Activated T-helper 17 cell treated with anti-CD3 and anti-CD28 coated beads, Interleukin-2, amount 50 U/mL, for 72 hours (primary cell): Measurements from ENCODE around the gene SELPLG. TPM values are rescaled to one million over a fixed set of nuclear protein-coding genes. Genes with fewer than 3 reads are reported as not detected.
"Not testable (repeated sequence)": the region's sequence is repeated elsewhere in the genome, so short reads cannot be mapped to it uniquely, and the experiment has no call there.

Source experiments
- ATAC-seq: fragments of 150-1000 bp; cut with Tn5 transposase; replicated peaks from 2 replicates; pipeline ENCODE4 v1.10.0; 2021; ENCODE audit warnings: mild to moderate bottlenecking, moderate library complexity
- H3K27ac Mint-ChIP-seq: one replicate; pipeline ENCODE4 v1.8.0; 2022; ENCODE audit warnings: mixed read lengths
- H3K27me3 Mint-ChIP-seq: one replicate; pipeline ENCODE4 v1.8.0; 2022; ENCODE audit warnings: mixed read lengths
- H3K36me3 Mint-ChIP-seq: one replicate; pipeline ENCODE4 v1.8.0; 2022; ENCODE audit warnings: low read depth, mild to moderate bottlenecking, mixed read lengths
- H3K4me1 Mint-ChIP-seq: one replicate; pipeline ENCODE4 v1.8.0; 2022; ENCODE audit warnings: mixed read lengths
- H3K4me3 Mint-ChIP-seq: one replicate; pipeline ENCODE4 v1.8.0; 2022; ENCODE audit warnings: mild to moderate bottlenecking, mixed read lengths
- H3K9me3 Mint-ChIP-seq: one replicate; pipeline ENCODE4 v1.8.0; 2022; ENCODE audit warnings: mixed read lengths
- total RNA-seq, 2 donors: library from RNA; stranded (reverse); gene quantifications; one replicate each; pipeline ENCODE4 v1.2.3, GENCODE V29; 2022

The SELPLG gene
- total RNA-seq, 2 donors from 2014 or later, result 79.7 to 89.1 TPM

DNA sequence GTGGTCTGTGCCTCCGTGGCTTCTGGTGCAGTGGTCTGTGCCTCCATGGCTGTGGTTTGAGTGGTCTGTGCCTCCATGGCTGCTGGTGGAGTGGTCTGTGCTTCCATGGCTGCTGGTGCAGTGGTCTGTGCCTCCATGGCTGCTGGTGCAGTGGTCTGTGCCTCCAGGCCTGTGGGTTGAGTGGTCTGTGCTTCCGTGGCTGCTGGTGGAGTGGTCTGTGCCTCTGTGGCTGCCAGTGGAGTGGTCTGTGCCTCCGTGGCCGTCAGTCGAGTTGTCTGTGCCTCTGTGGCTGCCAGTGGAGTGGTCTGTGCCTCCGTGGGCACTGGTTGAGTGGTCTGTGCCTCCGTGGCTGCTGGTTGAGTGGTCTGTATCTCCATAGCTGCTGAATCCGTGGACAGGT, 10.1 kb downstream of the SELPLG start:
- Mint-ChIP-seq H3K4me1 (peaks cover 27% of the 10 kb centered on the region), H3K27ac (peak overlapping the region; percentile 31), H3K27me3 (no peaks in the 10 kb centered on the region), H3K9me3 (no peaks in the 10 kb centered on the region), H3K36me3 (peaks cover 86% of the 10 kb centered on the region), H3K4me3 (no peak overlapping the region)
- ATAC-seq, result no peak

DNA sequence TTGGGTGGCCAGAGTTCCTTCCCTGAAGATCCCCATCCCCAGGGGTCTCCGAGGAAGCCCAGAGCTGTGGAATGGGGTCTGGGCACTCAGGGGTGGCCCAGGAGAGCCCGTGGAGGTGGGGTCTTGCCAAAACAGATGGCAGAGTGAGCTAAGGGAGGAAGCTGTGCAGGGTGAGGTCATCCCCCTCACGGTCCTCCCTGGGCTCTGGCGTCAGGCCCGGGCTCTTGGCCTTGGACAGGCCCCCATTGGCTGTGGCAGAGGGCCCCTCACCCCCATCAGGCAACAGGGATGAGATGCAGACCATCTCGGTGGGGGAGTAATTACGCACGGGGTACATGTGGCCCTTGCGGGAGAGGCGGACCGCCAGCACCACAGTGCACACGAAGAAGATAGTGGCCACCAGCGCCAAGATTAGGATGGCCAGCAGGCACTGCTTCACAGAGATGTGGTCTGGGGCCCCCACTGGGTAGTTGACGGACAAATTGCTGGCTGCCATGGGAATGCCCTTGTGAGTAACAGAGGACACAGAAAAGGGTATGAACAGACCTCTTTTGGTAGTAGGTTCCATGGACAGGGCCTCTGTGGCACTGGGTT, 10.7 kb downstream of the SELPLG start:
- Mint-ChIP-seq H3K4me1 (peaks cover 32% of the 10 kb centered on the region), H3K27ac (peak overlapping the region; percentile 91), H3K36me3 (peaks cover 80% of the 10 kb centered on the region), H3K9me3 (no peaks in the 10 kb centered on the region), H3K27me3 (no peaks in the 10 kb centered on the region), H3K4me3 (peak overlapping the region; percentile 27)
- no peak for ATAC-seq

DNA sequence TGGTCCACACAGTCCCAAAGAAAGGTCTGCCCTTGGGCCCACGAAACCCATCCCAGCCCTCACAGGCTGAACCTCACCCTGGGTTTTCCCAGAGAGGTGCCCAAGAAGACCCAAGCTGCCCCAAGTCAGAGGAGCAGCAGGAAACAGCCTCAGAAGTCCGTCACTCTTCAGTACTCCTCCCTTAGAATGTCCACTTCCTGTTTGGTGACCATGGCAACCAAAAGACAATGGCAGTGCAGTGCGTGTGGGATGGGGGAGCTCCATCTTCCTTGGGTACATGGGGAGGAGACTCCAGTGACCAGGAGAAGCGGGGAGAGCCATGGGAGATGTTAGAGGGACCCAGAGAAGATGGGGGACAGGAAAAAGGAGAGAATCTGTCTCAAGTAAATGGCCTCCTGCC, 11.3 kb downstream of the SELPLG start:
- Mint-ChIP-seq H3K27ac (peak overlapping the region; percentile 91), H3K9me3 (no peaks in the 10 kb centered on the region), H3K36me3 (peaks cover 79% of the 10 kb centered on the region), H3K27me3 (no peaks in the 10 kb centered on the region), H3K4me1 (peaks cover 35% of the 10 kb centered on the region), H3K4me3 (peak overlapping the region; percentile 27)
- ATAC-seq, result peak; percentile 32

DNA sequence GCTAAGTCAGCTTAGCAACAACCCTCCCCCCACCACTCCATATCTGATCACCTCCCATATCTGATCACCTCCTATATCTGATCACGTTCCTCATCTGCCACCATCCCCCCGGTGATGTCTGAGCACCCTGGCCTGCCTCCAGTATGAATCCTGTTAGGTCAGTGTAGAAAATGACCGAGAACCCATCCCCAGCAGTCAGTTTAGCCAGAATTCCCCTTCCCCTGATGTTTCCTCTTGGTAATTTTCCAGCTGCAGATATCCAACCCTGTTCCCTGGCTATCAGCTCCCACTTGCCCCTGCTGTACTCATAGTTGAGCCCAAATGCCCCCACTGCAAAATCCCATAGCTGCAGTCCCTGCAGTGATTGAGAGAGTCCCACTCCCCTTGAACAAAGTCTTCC, 12.5 kb downstream of the SELPLG start:
- H3K27me3 Mint-ChIP-seq, result no peaks in the 10 kb centered on the region

DNA sequence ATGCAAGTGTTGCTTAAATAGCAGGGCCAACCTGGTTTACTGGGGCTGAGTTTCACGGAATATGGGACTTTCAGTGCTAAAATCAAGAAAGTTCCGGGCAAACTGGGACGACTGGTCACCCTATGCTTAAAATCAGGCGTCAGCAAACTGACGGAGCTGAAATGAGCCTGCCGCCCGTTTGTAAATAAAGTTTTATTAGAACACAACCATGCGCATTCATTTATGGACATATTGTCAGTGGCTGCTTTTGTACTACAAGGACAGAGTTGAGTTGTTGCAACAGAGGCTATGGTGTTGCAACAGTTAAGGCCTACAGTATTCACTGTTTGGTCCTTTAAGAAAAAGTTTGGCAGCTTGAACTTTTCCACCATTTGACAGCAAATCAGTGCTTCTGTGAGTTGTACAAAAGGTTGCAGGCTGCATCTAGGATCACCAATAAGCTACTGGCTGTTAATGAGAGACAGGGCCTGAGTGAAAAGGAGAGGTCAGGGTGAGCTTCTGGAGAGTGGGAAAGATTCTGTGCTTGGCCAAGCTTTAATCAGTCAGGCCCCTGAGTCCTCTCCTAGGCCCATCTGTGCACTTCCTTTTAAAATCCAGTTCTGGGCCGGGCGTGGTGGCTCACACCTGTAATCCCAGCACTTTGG, 13.3 kb downstream of the SELPLG start:
- H3K4me3 Mint-ChIP-seq, result no peak overlapping the region
- no peak for ATAC-seq
- peaks cover 41% of the 10 kb centered on the region for H3K4me1 Mint-ChIP-seq
- H3K27me3 Mint-ChIP-seq, result no peaks in the 10 kb centered on the region
- H3K27ac Mint-ChIP-seq, result no peak overlapping the region
- no peaks in the 10 kb centered on the region for H3K9me3 Mint-ChIP-seq
- H3K36me3 Mint-ChIP-seq, result peaks cover 75% of the 10 kb centered on the region

More for the DNA sequence above, 12.5 kb downstream of the SELPLG start:
- H3K4me3 Mint-ChIP-seq, result no peak overlapping the region
- H3K27ac Mint-ChIP-seq, result peak overlapping the region; percentile 91
- H3K36me3 Mint-ChIP-seq, result peaks cover 81% of the 10 kb centered on the region
- ATAC-seq, result no peak
- peaks cover 44% of the 10 kb centered on the region for H3K4me1 Mint-ChIP-seq
- H3K9me3 Mint-ChIP-seq, result no peaks in the 10 kb centered on the region

DNA sequence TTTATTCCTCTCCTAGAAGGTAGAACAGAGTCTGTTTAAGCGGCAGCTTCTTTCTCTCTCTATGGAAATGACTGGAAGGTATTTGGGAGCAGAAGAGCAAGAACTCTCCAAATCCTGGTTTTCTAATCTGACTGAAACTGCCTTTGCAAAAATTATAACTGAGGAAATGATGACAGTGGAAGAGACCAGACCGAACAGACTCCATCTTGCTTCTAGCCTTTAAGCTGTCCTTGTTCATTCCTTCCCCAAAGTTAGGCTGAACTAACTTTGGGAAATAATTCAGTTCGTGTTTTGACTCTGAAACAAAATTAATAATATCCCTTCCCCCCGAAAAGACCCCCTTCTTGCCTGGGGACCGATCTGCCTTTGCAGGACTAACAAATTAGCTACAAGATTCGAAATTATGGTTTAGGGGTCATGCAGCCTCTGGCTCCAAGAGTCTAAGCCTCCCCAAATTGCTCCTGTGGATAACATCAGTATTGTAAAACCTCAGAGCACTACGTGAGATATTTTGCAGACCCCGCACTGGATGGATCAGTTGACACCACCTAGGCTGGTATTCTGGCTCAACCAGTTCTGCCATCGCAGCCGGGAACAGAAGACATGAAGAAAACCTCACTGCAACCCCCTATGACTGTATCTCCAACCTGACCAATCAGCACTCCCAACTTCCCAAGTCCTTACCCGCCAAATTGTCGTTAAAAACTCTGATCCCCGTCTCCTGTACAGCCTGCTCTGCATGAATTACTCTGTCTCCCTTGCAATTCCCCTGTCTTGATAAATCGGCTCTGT, 14.1 kb downstream of the SELPLG start:
- H3K27ac Mint-ChIP-seq, result peak overlapping the region; percentile 96

DNA sequence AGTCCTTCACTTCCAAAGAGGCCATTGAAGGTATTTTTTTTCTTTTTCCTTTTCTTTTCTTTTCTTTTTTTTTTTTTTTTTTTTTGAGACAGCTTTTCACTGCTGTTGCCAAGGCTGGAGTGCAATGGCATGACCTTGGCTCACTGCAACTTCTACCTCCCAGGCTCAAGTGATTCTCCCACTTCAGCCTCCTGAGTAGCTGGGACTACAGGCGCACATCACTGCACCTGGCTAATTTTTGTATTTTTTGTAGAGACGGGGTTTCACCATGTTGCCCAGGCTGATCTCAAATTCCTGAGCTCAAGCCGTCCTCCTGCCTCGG, 14.8 kb downstream of the SELPLG start:
- Mint-ChIP-seq H3K36me3 (peaks cover 62% of the 10 kb centered on the region), H3K27ac (peak overlapping the region; percentile 96), H3K4me1 (peaks cover 42% of the 10 kb centered on the region)
- ATAC-seq, H3K9me3 Mint-ChIP-seq, H3K27me3 Mint-ChIP-seq, H3K4me3 Mint-ChIP-seq: not testable (repeated sequence)

More for the DNA sequence above, 14.1 kb downstream of the SELPLG start:
- Mint-ChIP-seq H3K4me1 (peaks cover 37% of the 10 kb centered on the region), H3K27me3 (no peaks in the 10 kb centered on the region), H3K36me3 (peaks cover 69% of the 10 kb centered on the region), H3K4me3 (no peak overlapping the region), H3K9me3 (no peaks in the 10 kb centered on the region)
- ATAC-seq, result no peak

DNA sequence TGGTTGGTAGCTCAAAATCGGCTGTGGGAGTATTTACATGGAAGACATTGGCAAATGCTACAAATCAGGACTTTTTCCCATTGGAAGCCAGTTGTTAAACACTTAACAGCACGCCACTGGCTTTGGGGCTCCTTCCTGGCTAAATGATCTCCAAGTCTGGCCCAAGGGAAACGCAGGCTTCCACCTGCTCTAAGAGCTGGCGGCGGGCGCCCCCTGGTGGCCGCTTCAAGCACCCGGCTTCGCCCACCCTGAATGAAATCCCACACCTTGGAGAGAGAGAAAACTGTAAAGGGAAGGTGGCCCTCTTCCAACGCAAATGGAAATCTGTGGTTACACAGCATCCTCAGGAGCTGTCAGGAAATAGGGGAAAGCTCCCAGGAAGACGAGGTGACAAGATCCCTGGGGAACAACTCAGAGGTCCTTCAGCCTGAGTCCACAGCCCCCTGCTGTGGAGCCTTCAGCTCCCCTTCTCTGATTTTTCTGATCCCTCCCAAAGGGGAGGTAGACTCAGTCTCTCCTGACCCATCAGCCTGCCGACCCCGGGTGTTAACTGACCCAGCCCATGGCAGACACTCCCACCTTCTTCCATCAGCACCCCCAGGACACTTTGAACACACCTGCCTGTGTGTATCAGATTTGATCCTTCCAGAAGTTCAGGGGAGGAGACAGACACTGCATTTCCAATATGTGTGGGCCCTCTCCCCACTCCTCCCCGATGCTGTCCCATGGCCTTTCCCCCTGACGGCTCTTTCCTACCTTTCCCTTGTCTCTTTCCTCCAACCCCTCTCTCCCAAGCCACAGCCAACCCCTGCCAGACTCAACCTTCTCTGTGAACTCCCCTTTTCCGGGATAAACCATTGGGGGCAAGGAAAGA, 15.4 kb downstream of the SELPLG start:
- H3K27me3 Mint-ChIP-seq, result no peaks in the 10 kb centered on the region
- H3K4me1 Mint-ChIP-seq, result peaks cover 42% of the 10 kb centered on the region
- peak overlapping the region; percentile 75 for H3K4me3 Mint-ChIP-seq
- H3K27ac Mint-ChIP-seq, result peak overlapping the region; percentile 96
- peak; percentile 43 for ATAC-seq
- no peaks in the 10 kb centered on the region for H3K9me3 Mint-ChIP-seq
- peaks cover 56% of the 10 kb centered on the region for H3K36me3 Mint-ChIP-seq

DNA sequence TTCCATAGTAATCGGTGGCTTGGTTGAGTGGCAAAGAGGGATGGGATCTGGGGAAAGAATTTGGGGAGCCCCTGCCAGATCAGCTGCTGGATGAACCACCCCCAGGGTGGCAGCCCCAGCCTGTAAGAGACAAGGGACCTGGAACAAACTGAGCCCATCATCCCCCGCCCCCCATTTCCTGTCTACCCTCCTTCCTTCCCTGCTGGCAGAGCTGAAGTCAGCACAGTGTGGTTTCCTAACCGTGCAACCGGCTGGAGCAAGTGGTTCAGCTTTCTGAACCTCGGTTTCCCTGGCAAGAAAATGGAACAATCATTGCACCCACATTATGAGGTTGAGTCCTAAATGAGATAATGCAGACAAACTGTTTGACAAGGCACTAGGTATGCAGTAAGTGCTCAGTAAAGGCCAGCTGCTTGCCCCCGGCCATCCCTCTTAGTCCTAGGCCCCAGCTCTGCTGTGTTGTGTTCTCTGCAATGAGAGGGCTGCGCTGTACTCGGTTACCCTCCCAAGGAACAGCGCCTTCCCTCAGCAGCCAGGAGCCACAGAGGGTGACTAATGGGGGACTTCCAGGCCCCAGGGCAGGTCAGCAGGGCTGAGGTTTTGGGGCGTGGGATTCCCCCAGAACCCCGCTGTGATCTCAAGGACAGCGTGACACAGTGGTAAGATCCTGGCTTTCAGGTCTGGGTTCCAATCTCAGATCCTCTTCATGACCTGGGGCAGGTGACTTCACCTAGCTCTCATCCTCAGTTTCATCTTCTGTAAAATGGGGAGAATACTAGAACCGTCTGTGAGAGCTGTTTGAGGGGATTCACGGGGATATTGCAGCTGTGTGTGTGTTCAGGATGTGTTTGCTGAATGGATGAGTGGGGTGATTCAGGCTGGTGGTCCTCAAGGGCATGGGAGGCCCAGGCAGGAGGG, 16.5 kb downstream of the SELPLG start:
- Mint-ChIP-seq H3K27me3 (no peaks in the 10 kb centered on the region), H3K36me3 (peaks cover 45% of the 10 kb centered on the region), H3K4me3 (peak overlapping the region; percentile 75), H3K9me3 (no peaks in the 10 kb centered on the region), H3K27ac (peak overlapping the region; percentile 96), H3K4me1 (peaks cover 39% of the 10 kb centered on the region)
- peak; percentile 92 for ATAC-seq

DNA sequence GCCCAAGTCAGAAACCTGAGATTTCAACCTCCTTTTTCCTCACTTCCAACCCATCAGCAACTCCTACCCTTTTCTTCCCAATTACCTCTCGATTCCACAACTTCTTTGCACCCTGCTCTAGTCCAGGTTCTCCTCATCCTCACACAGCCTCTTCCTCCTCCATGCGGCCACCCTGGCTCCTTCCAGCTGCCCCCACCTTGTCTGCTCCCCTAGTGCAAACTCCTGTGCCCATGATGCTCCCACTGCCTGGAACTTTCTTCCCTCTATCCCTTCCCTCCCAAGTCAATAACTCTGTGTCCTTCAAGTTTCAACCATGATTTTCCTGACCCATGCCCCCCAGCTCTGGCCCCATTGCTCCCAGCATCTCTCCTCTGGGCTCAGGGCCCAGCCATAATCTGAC, 17.3 kb downstream of the SELPLG start:
- peaks cover 37% of the 10 kb centered on the region for H3K36me3 Mint-ChIP-seq
- no peak for ATAC-seq
- peaks cover 44% of the 10 kb centered on the region for H3K4me1 Mint-ChIP-seq
- peak overlapping the region; percentile 75 for H3K4me3 Mint-ChIP-seq
- H3K27ac Mint-ChIP-seq, result peak overlapping the region; percentile 96
- no peaks in the 10 kb centered on the region for H3K9me3 Mint-ChIP-seq
- H3K27me3 Mint-ChIP-seq, result no peaks in the 10 kb centered on the region

DNA sequence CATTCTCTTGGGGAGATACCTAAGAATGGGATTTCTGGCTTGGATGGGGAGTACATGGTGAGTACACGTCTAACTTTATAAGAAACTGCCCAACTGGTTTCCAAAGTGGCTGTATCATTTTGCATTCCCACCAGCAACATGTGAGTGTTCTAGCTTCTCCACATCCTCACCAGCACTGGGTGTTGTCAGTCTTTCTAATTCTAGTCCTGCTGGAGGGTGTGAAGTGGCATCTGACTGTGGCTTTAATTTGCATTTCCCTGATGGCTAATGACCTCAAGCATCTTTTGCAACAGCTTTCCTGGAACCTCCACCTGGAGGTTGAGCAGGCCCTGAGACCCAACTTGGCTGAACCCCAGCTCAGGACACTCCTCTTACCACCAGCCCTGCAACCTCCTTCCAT, 17.8 kb downstream of the SELPLG start:
- no peak for ATAC-seq
- Mint-ChIP-seq H3K27ac (peak overlapping the region; percentile 96), H3K4me1 (peaks cover 39% of the 10 kb centered on the region), H3K36me3 (peaks cover 32% of the 10 kb centered on the region), H3K4me3 (peak overlapping the region; percentile 75), H3K9me3 (no peaks in the 10 kb centered on the region), H3K27me3 (no peaks in the 10 kb centered on the region)

DNA sequence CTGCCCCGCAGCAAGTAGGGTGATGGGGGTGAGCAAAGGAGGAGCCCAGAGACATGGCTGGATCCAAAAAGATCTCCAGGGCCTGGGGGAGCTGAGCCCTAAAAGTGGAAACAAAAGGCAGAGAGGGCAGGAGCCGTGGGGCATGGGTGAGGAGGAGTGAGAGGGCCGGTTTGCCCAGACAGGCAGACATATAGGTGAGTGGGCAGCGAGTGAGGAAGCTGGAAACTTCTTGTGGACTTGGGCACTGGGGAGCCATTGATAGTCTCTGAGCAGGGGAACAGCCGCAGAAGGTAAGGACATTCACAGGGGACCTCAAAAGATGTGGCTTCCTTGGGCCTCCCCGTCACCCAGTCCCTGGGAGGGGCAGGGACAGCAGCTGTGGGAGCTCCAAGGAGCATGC, 19.1 kb downstream of the SELPLG start:
- Mint-ChIP-seq H3K4me1 (peaks cover 39% of the 10 kb centered on the region), H3K27me3 (no peaks in the 10 kb centered on the region), H3K4me3 (no peak overlapping the region), H3K9me3 (no peaks in the 10 kb centered on the region), H3K36me3 (peaks cover 19% of the 10 kb centered on the region), H3K27ac (peak overlapping the region; percentile 96)
- ATAC-seq, result no peak

DNA sequence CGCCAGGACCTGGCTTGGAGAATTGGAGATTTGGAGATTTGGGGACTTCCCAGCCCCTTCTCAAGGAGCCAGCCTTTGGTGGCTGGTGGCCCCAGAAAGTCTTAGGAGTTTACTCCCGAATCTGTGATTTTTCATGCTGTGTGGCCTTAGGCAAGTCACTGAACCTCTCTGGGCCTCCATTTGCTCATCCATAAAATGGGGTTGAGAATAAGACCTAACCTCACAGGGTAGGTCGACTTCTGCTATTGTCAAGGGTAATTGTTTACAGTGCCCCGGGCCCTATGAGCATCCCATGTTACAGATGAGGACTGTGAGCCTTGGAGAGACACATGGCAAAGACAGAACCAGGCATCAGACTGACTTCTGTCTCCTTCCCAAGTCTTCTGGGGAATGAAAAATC, 19.7 kb downstream of the SELPLG start:
- Mint-ChIP-seq H3K36me3 (peaks cover 17% of the 10 kb centered on the region), H3K9me3 (no peaks in the 10 kb centered on the region), H3K4me1 (peaks cover 39% of the 10 kb centered on the region), H3K27me3 (no peaks in the 10 kb centered on the region), H3K4me3 (no peak overlapping the region), H3K27ac (peak overlapping the region; percentile 96)
- ATAC-seq, result no peak
